Panc1 (cell line): ENCODE data around the gene MAP2K1. TPM values are rescaled to one million over a fixed set of nuclear protein-coding genes. Genes with fewer than 3 reads are reported as not detected.
A peak's percentile ranks its signal among the peaks of the same experiment; 100 is the strongest.

Experiments
- ATAC-seq: fragments of 200-7000 bp; cut with Tn5 transposase; 2 replicates; pipeline ENCODE4 v1.9.1; 2020; ENCODE audit warnings: mild to moderate bottlenecking, moderate library complexity
- BruUV-seq: library from RNA; stranded (reverse); fragments of 400-500 nt; replicated peaks from 2 replicates; lab custom pipeline; 2021; lab: Mats Ljungman, UMichigan
- CTCF ChIA-PET: fragments of 300-600 bp; sonication (Branson Sonifier 250); formaldehyde crosslinking; loops from one replicate; lab custom pipeline; 2022; ENCODE audit warnings: antibody characterized with exemption; lab: Charles Lee
- POLR2A ChIA-PET: fragments of 300-600 bp; sonication (Branson Sonifier 250); formaldehyde crosslinking; loops from one replicate; lab custom pipeline; 2022; ENCODE audit warnings: antibody characterized with exemption; lab: Charles Lee
- DNase-seq: peaks from one replicate; pipeline ENCODE4 v3.0.0-alpha.2; 2010; ENCODE audit warnings: low read depth, low spot score
- H3K27ac ChIP-seq: 2 replicates; pipeline ENCODE4 v1.5.1; 2011; ENCODE audit warnings: mild to moderate bottlenecking, low read length, inconsistent platforms
- H3K27me3 ChIP-seq: fragments of 200-500 bp; sonication (Bioruptor generic); 2 replicates; pipeline ENCODE4 v1.6.0; 2014; ENCODE audit warnings: low read length, inconsistent platforms; ENCODE audit not compliant: control insufficient read depth, insufficient read depth
- H3K36me3 ChIP-seq: fragments of 200-500 bp; sonication (Bioruptor generic); 2 replicates; pipeline ENCODE4 v1.5.1; 2014; ENCODE audit warnings: inconsistent platforms, mild to moderate bottlenecking, low read length, moderate library complexity; ENCODE audit not compliant: control insufficient read depth, insufficient read depth
- H3K4me1 ChIP-seq: 2 replicates; pipeline ENCODE4 v1.5.1; 2011; ENCODE audit warnings: inconsistent platforms, mild to moderate bottlenecking, low read length, moderate library complexity; ENCODE audit not compliant: control insufficient read depth, insufficient read depth
- H3K4me3 ChIP-seq, 2 experiments: 2 replicates each; pipeline ENCODE4 v1.5.1; 2011 to 2012; ENCODE audit warnings: low read depth in 2 of 2, low read length in 2 of 2, mild to moderate bottlenecking in 2 of 2, inconsistent platforms in 1 of 2, moderate library complexity in 1 of 2
- H3K9me3 ChIP-seq: fragments of 200-500 bp; sonication (Bioruptor generic); 2 replicates; pipeline ENCODE4 v1.5.1; 2014; ENCODE audit warnings: low read depth, mild to moderate bottlenecking, inconsistent platforms, low read length, moderate library complexity; ENCODE audit not compliant: control insufficient read depth, insufficient read depth
- CTCF ChIP-seq: fragments of 450-650 bp; IDR thresholded peaks from 2 replicates; pipeline ENCODE4 v1.5.1; 2017; ENCODE audit warnings: mild to moderate bottlenecking
- POLR2AphosphoS5 ChIP-seq: IDR thresholded peaks from 2 replicates; pipeline ENCODE4 v1.6.1; 2012; ENCODE audit warnings: mild to moderate bottlenecking, low read depth, low read length, moderate library complexity
- REST ChIP-seq, 2 experiments: IDR thresholded peaks; 2 replicates each; pipeline ENCODE4 v1.6.1; 2011 to 2012; ENCODE audit warnings: low read depth in 2 of 2, control low read depth in 1 of 2, low read length in 1 of 2, mild to moderate bottlenecking in 1 of 2, moderate library complexity in 1 of 2; ENCODE audit not compliant: insufficient read depth in 1 of 2
- SIN3A ChIP-seq: IDR thresholded peaks from 2 replicates; pipeline ENCODE4 v1.6.1; 2012; ENCODE audit warnings: low read depth, mild to moderate bottlenecking, low read length, moderate library complexity, borderline replicate concordance; ENCODE audit not compliant: insufficient read depth
- TCF7L2 ChIP-seq: IDR thresholded peaks from 2 replicates; pipeline ENCODE4 v1.6.1; 2011; ENCODE audit warnings: mild to moderate bottlenecking, low read depth, low read length, inconsistent platforms
- in situ Hi-C: cut with HindIII; loops from 2 replicates; pipeline ENCODE4 v1.10.0; 2016; ENCODE audit warnings: low sequenced_read_pairs, low pct_unique_long_range_greater_than_20kb
- intact Hi-C: fragments of 100-400 bp; cut with micrococcal nuclease; formaldehyde crosslinking; loops from one replicate; pipeline ENCODE4 v1.10.0; 2022; ENCODE audit not compliant: unreplicated experiment
- total RNA-seq: library from RNA; stranded (reverse); gene quantifications from one replicate; pipeline ENCODE4 v1.2.1, GENCODE V29; 2021; ENCODE audit not compliant: unreplicated experiment

The MAP2K1 gene
- total RNA-seq, 1 experiment from 2014 or later = 67.9 TPM

- Histone ChIP-seq H3K36me3 (no peaks in the 10 kb centered on the region; the same call in 1 of the 2 replicates), H3K4me1 (peaks cover 15% of the 10 kb centered on the region), H3K9me3 (no peaks in the 10 kb centered on the region), H3K27me3 (no peaks in the 10 kb centered on the region), H3K4me3 (peak overlapping the region; percentile 76 to 82), H3K27ac (peak overlapping the region; percentile 65)
- no TSS peak for BruUV-seq
- TF ChIP-seq POLR2AphosphoS5 (no peak), CTCF (peak; percentile 75), SIN3A (no peak)
- peak; percentile 57 for ATAC-seq
- no peak for DNase-seq
- in situ Hi-C loops (no loop called here), intact Hi-C loops (loop anchor here (5.0 kb wide), 1 partner anchor 110 kb away; the partner anchor contains the start of gene SNAPC5)
- ChIA-PET CTCF (interaction anchor here (0.6 to 1.0 kb wide), 4 partner anchors 13 to 1088 kb away, joined by 4 to 9 read pairs (median 4); no protein-coding TSS in a partner anchor), POLR2A (interaction anchor here (0.6 to 0.9 kb wide), 2 partner anchors 18 to 111 kb away, joined by 3 to 4 read pairs; no protein-coding TSS in a partner anchor)
Measured at GRCh38 chr15:66387163-66388042, 691 bp downstream of the MAP2K1 start.

- Histone ChIP-seq H3K36me3 (no peaks in the 10 kb centered on the region; the same call in 1 of the 2 replicates), H3K4me1 (peaks cover 15% of the 10 kb centered on the region), H3K4me3 (peak overlapping the region; percentile 76 to 82), H3K27me3 (no peaks in the 10 kb centered on the region), H3K27ac (peak overlapping the region; percentile 65), H3K9me3 (no peaks in the 10 kb centered on the region)
- no TSS peak for BruUV-seq
- DNase-seq (no peak), ATAC-seq (no peak)
- POLR2A ChIA-PET = interaction anchor here (1.4 kb wide), 1 partner anchor 30 kb away, joined by 4 read pairs; no protein-coding TSS in a partner anchor
- peak; percentile 40 for TF ChIP-seq CTCF
- no peak for TF ChIP-seq SIN3A
- intact Hi-C loops (loop anchor here (5.0 kb wide), 1 partner anchor 109 kb away; the partner anchor contains the start of gene SNAPC5), in situ Hi-C loops (no loop called here)
- CTCF ChIA-PET = interaction anchor here (0.6 to 1.0 kb wide), 3 partner anchors 15 to 60 kb away, joined by 3 to 4 read pairs (median 3); no protein-coding TSS in a partner anchor
Measured at GRCh38 chr15:66388043-66388363, 1.3 kb downstream of the MAP2K1 start.

GRCh38 chr15:66388576-66388975 is 1.9 kb downstream of the MAP2K1 start:
- Histone ChIP-seq H3K9me3 (no peaks in the 10 kb centered on the region), H3K27ac (peak overlapping the region; percentile 65; the same call in 1 of the 2 replicates), H3K4me1 (peaks cover 15% of the 10 kb centered on the region), H3K27me3 (no peaks in the 10 kb centered on the region), H3K36me3 (no peaks in the 10 kb centered on the region; the same call in 1 of the 2 replicates), H3K4me3 (peak overlapping the region; percentile 76 to 82)
- DNase-seq (no peak), ATAC-seq (no peak)
- ChIA-PET CTCF (interaction anchor here (0.6 to 1.0 kb wide), 4 partner anchors 14 to 109 kb away, joined by 3 to 4 read pairs (median 4); no protein-coding TSS in a partner anchor), POLR2A (interaction anchor here (1.4 kb wide), 1 partner anchor 30 kb away, joined by 4 read pairs; no protein-coding TSS in a partner anchor)
- intact Hi-C loops (loop anchor here (5.0 kb wide), 1 partner anchor 109 kb away; the partner anchor contains the start of gene SNAPC5), in situ Hi-C loops (no loop called here)
- BruUV-seq = no TSS peak
- TF ChIP-seq REST (IDR thresholded peaks at IDR 0.05; ENCODE audit: insufficient read depth in 1 of 2, low read depth in 2 of 2, low read length in 1 of 2) = no peak
- no peak for TF ChIP-seq CTCF
- TF ChIP-seq POLR2AphosphoS5 = no peak
- TF ChIP-seq SIN3A = no peak
- TF ChIP-seq TCF7L2 = no peak
